ENCODE results near the gene COBL.

Gene COBL

DNA sequence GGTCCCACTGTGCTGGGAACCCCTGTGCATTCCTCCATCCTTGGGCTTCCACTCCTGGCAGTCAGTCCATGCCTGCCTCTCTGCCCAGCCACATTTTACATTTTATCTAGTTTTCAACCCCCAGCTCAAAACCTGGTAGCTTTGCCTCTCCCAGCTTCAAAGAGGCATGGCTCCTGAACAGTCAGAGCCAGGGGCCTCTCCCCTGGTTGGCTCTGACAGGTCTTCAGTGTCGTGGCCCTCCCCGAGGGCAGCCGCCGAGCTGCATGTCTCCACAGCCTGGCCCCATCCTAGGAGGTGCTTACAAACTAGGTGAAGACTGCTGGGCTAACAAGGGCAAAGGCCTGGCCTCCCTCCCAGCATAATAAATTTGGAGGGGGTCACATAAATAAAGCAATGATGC, 14.8 kb downstream of the COBL start:
- no peak for DNase-seq

DNA sequence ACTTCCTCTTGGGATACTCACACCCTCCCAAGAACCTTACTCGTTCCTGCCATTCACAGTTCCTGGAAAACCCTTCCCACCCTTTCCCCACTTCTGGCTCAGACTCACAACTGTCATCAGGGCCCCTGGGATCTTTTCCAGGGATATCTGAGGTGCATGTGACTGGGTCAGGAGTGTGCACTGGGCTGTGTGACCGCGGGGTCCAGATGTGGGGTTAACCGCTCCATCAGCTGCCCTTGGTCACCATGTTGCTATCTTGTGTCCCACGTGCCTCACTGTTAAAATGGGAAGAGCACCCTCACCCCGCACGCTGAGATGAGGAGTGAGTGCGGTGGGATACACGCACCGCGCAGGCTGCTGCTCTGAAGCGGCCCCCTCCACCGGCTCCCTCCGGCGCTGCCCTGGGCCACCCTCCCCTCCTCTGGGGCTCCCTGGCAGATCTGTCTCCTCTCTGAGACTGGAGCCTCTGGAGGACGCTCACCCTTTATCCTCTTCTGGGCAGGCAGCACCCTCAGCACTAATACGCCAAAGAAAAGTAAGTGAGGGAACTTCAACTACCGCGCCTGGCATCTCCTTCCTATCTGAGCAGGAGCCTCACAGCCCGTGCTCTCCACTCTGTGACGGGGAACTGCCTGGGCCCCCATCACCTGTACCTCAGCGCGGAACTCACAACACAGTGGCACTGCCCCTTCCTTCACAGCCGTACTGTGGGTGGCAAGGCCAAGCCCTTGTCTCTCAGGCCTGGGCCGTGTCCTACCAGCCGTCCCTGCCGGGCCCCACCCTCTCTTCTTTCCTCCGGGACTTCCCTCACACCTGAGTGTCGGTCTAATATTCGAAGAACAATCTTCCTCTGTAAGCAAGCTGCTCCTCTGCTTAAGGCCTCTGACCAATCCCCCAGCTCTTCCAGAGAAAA, 15.6 kb downstream of the COBL start:
- DNase-seq, result no peak

DNA sequence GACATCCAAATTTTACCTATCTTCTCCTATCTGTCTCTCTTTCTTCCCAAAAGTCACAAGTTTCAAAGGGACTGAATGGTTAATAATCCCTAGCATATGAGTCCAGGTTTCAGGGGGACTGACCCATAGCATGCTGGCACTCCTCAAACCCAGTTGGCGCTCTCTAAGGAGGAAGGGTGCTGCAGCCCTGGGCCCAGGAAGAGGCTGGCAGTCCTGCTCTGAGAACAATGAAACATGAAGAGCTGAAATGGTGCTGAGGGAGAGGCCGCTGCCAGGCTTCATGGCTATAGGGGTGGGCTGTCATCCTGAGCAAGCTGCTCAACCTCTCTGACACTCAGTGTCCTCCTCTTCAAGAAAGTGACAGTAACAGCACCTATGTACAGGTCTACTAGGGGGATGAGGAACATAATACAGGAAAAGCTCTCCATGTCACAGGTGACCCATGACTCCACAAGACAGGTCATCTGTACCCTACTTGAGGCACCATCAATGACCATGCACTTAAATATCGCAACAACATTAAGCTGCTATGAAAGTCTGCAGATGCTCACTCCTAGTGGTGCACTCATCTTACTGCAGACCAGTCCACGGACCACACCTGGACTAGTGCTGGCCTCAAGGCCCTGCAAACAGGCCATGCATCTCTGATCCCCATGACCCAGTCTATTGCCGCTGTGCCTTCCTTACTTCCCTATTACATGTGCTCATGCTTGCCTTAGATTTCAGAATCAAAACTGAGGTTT, 17.0 kb downstream of the COBL start:
- no peak for DNase-seq

DNA sequence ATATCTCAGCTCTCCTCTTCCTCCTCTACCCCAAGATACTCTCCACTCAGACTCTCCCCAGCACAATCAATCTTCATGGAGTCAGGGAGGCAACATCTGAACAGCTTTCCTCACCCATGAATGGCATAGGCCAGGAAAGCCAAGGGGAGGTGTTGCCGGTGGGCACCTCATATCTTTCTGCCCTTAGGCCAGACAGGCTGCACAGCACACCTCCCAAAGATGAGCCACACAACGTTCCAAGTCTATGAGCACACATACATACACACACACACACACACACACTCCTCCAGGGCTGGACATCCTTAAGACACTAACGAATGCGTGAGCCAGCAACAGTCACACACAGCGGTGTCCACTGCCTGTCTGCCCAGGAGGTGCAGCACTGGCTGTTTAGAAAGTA, 17.7 kb downstream of the COBL start:
- no peak for DNase-seq

DNA sequence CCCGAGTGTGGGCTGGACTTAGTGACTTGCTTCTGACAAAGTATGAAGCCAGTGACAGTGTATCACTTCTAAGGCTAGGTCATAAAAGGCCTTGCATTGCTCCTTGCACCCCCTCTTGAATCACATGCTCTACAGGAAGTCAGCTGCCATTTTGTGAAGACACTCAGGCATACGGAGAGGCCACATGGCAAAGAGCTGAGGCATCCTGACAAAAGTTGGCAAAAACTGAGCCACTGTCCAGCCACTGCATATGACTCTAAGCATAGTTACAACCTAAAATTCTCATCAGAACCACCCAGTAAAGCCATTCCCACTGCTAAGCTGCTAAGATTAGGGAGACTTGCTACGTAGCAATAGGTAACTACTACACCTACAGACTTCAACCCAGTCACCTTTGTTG, 18.6 kb downstream of the COBL start:
- no peak for DNase-seq

DNA sequence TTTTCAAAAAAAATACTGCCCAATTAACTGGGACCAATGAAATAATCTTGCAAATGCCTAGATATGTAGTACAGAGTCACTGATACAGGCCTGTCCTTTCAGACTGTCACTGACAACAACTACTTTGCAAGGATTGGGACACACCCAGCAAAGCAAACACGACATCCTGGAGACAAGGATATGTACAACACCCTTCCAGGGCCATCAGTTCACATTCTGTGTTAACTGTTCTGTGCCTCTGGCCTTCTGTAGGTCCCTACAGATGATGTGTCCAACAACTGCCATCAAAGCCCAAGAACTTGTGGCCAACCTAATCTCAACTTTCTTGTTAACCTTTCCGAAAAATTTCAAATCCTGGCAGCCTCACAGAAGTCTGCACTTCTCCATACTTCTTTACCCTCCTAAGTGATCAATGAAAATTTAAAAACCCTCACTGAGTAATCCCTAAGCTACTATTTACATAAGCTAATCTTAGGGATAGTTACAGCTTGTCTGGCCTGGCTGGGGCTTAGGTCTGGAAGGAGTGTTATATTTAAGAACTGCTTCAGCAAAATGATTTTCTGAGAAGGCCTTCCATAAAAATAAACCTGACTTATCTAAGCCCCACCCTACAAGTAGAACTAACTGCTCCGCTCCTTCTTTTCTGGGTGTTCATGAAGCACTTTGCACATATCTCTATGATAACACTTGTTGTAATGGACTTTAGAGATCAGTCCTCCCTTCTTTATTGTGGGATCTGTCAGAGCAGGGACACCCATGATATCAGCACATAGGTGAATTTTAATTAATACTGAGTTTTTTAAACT, 21.0 kb downstream of the COBL start:
- peak; percentile 25 for DNase-seq

DNA sequence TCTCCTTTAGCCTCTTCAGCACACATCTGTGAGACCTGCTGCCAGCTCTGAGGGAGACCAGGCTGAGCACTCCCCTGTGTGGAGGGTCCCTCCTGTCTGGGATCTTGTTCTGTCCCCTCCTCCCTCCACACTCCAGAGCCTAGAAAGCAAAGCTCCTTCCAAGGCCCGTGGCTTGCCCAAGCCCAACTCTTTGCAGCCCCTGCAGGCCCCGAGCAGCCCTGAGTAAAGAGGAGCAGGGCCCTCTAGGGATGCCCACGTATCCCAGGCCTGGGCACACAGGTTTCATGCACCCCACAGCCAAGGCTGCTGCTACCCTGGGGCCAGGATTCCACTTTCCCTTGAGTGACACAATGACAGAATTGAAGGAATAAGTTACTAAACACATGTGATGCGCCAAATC, 24.0 kb downstream of the COBL start:
- DNase-seq, result no peak

DNA sequence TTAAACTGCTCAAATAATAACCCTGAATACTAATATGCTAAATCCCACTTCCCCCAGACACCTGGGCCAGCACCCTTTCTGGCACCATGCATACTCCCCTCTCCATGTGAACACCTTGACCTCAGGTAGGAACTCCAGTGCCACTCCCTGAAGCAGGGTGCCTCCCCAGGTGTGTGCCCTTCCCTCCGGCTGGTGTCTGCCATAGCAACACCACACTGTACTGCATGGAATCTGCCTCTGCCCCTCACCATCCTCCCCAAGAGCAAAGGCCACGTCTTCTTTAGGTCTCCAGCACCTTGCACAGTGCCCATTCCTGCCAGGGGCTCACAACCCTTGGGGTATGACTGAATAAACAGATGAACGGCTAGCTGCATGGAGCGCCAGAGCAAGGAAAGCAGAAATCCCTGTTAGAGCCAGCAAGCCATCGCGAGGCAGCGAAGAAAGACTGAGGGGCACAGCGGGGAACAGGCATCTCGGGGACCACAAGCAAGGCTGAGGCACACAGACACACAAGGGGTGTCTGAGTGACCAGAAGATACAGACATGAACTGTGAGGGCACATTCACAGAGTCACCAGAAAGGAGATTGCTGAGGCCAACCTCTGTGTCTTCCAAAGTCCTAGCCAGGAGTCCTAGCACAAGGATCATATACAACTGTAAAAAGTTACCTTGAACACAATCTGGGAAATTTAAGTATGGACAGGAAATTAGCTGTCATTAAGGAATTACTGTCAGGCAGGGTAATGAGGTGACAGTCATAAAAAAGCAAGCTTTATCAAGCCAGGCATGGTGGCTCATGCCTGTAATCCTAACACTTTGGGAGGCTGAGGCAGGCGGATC, 25.7 kb downstream of the COBL start:
- DNase-seq, result no peak

DNA sequence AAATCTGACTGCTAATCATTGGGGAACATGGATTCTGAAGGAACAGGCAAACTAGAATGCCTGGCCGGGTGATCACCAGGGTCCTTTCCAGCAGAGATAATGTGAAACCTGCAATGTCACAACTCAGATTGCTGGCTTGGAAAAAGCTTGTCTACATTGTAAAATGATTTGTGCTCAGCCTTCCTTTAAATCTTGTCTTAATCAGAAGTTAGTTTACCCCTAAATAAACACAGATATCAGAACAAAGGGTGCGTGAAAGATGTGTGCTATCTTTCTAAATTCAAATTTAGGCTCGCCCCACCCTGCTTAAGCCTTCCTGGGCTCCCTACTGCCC, 26.3 kb downstream of the COBL start:
- DNase-seq, result no peak

DNA sequence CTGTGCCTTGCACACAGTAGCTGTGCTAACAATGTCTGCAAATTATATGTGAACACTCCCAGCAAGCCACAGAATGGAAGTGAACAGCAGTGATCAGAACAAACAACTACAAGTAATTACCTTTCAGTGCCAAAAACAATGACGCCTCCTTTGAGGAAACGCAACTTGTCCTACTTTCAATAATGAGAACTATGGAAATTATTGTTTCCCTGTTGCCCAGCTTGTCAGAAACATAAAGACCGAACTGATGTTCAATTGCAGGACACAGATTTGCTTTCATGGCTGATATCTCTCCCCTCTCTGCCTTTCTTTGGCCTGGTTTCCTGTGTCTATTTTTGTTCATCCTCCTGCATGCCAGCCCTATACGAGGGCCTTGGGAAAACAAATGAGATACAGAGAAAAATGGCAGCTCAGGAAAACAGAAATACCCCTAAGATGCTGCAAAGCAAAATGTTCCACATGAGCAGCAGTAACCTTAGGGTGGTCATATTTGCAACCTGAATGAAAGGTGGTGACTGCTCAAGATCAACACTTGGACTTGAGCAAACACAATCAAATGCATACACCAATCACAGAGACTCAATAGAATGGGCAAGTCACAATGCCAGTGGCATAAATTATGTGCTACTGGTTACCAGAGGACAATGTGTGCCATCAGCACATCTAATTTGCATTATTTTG, 26.8 kb downstream of the COBL start:
- DNase-seq, result peak; percentile 78

DNA sequence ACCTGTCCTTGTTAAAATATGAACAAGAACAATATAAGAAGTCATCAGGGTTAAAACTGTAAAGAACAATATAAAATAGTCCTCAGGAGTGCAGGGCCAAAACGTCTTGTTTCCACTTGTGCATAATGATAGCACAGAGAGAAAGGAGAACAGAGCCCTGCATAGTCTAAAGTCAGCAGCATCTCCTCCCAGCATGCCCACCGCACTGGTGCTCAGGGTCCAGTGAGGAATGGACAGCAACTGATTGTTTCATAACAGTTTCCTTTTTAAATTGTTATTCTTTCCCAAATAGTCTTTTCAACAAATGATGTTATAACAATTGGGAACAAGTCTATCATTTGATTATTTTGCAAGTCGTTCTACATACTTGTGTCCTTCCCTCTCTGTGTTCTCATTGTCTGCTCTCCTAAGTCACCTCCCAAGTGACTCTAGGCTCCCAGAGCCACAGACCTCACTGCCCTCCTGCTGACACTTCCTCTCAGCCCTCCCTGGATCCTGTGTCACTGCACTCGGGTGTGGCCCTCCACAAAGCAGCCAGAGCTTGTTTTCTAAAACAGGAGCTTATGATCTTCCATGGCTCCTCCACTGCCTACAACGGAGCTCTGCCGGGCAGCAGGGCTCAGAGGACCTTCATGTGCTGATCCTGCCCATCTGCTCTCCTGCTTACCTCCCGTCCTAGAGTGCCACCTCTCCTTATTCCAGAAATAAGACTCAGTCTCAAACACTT, 27.6 kb downstream of the COBL start:
- DNase-seq, result peak; percentile 72

DNA sequence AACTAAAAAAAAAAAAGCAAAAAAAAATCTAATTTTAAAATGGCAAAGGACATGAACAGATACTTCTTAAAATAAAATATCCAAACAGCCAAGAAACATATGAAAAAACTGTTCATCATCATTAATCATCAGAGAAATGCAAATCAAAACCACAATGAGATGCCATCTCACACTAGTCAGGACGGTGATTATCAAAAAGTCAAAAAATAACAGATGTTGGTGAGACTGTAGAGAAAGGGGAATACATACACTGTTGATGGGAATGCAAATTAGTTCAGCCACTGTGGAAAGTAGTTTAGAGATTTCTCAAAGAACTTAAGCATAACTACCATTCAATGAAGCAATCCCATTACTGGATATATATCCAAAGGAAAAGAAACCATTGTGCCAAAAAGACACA, 30.2 kb downstream of the COBL start:
- DNase-seq, result no peak

DNA sequence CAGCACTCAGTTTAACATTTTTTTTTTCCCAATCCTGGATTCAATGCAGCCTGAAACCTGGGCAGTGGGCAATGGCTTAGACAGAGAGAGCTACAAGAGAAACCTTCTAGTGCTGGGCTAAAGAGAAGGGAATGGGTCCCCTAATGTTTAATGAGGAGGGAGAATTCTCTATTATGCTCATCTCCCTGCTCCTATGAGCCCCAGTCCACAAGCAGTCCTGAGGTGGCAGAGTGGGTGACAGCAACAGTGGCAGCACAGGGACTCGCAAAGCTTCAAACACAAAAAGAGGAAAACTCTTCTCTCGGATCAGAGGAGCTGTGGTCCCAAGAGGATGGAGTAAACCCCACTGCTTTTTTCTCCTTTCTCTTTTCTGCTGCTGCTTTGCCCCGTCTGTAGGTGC, 36.5 kb downstream of the COBL start:
- peak; percentile 18 for DNase-seq

DNA sequence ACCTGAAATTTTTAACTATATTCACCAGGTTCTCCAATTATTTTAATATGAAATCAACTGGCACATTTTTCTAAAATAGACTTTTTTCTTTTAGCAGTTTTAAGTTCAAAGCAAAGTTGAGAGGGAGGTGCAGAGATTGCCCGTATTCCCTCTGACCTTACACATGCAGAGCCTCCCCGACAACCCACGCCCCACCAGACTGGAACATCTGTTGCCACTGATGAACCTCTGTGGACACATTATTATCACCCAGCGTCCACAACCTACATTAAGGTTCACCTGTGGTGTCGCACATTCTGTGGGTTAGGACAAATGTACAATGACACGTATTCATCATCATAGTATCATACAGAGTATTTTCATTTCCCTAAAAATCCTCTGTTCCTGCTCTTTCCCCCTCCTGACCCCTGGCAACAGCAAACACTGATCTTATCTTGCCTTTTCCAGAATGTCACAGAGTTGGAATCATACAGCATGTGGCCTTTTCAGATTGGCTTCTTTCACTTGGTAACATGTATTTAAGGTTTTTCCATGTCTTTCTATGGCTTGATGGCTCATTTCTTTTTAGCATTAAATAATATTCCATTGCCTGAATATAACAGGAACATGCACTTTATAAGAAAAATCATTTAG, 37.1 kb downstream of the COBL start:
- DNase-seq, result no peak

DNA sequence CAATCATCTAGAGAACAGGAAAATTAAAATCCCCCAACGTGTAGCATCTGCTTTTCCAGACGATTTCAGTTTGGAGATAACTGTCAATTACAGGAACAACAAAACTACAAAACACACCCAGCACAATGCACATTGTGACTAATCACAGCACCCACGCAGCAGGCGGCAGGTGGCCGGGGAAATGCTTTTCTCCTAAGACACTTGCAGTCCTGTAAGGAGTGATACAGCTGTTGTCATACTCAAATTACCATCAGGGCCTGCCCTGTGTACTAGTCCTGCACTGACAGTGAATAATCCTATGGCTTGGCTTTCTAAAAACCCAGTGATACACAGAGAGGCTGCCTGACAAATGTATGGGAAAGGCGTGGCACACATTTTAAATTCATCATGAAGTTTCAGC, 37.8 kb downstream of the COBL start:
- peak; percentile 24 for DNase-seq

DNA sequence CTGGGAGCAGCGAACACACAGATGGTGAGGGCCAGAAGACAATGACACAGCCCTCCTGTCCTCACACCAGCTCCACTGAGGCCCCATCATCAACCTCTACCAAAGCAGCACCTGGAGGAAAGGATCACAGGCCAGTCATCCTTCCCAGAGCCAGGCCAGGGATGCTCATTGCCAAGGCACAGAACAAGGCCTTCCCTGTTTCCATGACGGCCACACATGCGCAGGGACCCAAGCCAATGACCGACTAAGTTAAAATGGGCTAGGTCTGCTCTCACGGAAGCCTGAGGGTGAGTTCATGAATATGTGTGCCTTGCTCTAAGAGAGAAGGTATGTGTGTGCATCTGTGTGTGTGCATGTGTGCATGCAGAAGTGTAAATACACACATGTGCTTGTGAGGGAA, 39.6 kb downstream of the COBL start:
- no peak for DNase-seq

DNA sequence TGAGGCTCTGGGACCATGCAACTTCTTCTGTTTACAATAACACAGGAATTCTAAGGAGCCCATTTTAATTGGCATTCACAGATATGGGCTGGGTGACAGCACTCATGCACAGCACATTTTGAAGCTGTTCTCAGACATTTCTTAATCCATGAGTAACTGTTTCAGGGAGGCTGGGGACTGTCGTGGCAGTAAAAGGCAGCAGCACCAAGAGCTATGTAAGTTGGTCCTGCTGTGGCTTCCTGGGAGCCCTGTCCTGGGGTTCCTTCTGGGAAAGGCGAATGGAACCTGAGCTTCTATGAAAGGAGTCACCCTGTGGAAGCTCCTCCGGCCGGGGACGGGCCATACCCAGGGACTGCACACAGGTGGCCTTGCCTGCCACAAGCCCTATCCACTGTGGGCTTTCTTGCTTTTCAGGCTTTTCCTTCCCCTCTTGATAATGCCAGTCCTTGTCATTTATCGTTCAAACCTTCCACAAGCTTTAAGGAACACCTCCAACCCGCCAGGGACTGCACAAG, 40.5 kb downstream of the COBL start:
- no peak for DNase-seq

DNA sequence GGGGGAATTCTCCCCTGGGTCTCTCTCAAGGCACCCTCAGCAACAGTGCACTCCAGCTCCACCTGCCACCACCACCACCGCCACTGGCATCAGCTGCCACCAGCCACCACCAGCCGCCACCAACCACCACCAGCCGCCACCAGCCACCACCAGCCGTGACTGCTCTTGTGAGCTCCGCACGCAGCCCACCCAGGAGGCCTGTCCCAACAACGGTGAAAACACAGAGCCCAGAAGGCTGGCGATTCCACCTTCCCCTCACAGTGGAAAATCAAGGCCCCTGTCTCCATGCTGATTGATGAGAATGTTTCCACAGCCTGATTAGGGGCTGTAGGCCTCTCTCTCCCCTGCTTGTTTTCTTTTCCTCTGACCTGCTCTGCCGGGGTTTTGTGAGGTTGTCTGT, 41.1 kb downstream of the COBL start:
- no peak for DNase-seq

DNA sequence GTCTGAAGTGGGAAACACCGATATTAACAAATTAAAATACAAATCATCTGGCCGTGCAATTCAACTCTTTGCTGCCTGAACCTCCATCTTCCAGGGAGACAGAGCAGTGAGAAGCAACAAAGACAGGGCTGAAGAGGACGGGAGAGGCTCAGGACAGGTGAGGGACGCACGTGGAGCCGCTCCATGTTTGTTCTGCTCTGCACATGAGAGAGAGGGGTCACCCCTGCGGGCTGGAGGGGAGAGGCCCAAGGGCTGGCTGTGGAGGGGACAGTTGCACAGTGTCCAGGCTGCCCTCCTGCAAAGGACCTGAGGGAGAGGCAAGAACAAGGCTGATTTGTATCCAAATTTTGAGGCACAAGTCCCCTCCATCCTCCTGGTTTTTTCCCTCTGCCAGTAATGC, 41.7 kb downstream of the COBL start:
- no peak for DNase-seq

DNA sequence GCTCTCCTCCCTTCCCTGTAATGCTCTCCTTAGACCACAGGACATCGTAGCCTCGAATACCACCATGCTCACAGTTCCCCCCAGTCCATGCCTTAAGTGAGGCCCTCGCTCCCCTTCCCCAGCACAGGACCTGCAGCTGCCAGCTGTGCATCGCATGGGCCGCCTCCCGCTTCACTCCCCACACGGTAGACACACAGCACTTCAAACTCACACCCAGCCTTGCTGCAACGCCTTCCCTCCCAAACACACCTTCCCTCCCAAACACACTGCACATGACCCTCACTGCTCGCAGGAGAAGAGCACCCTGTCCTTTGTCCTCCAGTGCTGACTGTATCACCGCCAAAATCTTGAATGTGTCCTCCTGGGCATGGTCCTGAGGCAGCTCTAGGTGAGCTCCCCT, 42.6 kb downstream of the COBL start:
- DNase-seq, result no peak

DNA sequence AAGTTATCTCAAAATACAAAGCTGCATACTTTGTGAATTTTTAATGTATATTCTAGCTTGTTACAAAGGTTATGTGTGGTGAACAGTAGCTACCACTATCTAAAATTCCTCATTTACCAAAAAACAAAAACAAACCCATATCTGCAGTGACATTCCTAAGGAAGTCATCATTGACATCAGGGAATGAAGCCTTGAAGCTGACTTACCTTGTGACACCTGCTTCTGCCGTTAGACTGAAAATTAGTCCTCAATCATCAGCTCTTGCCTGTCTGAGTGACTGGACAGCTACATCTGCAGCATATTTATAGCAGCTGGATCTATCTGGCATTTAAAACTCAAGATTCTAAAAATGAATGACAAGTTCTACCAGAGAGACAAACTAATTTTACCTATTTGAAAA, 43.2 kb downstream of the COBL start:
- no peak for DNase-seq

All from NCI-H2029 treated with DMSO at 0.1 percent for 48 hours (cell line).